WERI-Rb-1 (cell line): ENCODE data around the gene MTCL1.
A peak's percentile ranks its signal among the peaks of the same experiment; 100 is the strongest.

Experiments
- DNase-seq: peaks from one replicate; pipeline ENCODE4 v3.0.0-alpha.2; 2020
- H3K27ac ChIP-seq: fragments of 250-450 bp; sonication (Bioruptor Pico); 2 replicates; pipeline ENCODE4 v1.5.1; 2020; ENCODE audit warnings: mild to moderate bottlenecking, moderate library complexity
- H3K27me3 ChIP-seq: fragments of 250-450 bp; sonication (Bioruptor Pico); 2 replicates; pipeline ENCODE4 v1.5.1; 2021; ENCODE audit warnings: mild to moderate bottlenecking, low read depth, moderate library complexity; ENCODE audit not compliant: insufficient read depth, severe bottlenecking
- H3K36me3 ChIP-seq: fragments of 250-450 bp; sonication (Bioruptor Pico); 2 replicates; pipeline ENCODE4 v1.5.1; 2020; ENCODE audit warnings: mild to moderate bottlenecking, moderate library complexity
- H3K4me3 ChIP-seq: 2 replicates; pipeline ENCODE4 v1.5.1; 2011; ENCODE audit warnings: low read depth, mild to moderate bottlenecking, control low read depth, low read length
- H3K9me3 ChIP-seq: fragments of 250-450 bp; sonication (Bioruptor Pico); 2 replicates; pipeline ENCODE4 v1.5.1; 2021; ENCODE audit warnings: mild to moderate bottlenecking, moderate library complexity; ENCODE audit not compliant: severe bottlenecking
- TF ChIP-seq, protein P1 (sequence below): IDR thresholded peaks from 2 replicates; pipeline ENCODE4 v1.5.1; 2011; ENCODE audit warnings: low read depth, mild to moderate bottlenecking, control low read depth, inconsistent platforms, low read length

Gene MTCL1

DNA sequence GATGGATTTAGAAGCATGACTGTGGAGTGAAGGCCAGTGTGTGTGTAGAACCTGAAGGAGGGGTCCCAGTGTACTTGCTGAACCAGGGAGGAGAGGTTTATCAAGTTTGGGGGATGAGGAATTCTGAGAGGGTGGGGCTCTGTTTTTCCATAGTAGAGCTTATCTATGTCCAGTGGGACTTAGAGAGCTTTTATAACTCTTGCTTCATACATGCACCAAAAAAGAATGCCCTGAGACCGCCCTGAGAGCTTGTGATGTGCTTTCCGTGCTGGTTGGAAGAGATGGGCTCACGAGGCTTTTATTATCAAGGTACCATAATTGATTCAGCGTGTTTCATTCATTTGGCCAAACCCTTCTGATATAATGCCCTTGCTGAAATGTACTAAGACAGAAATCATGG lies 100.2 kb downstream of the MTCL1 start:
- no peak for DNase-seq
- TF ChIP-seq, protein P1, sequence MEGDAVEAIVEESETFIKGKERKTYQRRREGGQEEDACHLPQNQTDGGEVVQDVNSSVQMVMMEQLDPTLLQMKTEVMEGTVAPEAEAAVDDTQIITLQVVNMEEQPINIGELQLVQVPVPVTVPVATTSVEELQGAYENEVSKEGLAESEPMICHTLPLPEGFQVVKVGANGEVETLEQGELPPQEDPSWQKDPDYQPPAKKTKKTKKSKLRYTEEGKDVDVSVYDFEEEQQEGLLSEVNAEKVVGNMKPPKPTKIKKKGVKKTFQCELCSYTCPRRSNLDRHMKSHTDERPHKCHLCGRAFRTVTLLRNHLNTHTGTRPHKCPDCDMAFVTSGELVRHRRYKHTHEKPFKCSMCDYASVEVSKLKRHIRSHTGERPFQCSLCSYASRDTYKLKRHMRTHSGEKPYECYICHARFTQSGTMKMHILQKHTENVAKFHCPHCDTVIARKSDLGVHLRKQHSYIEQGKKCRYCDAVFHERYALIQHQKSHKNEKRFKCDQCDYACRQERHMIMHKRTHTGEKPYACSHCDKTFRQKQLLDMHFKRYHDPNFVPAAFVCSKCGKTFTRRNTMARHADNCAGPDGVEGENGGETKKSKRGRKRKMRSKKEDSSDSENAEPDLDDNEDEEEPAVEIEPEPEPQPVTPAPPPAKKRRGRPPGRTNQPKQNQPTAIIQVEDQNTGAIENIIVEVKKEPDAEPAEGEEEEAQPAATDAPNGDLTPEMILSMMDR: no peak
- Histone ChIP-seq H3K27ac (no peak overlapping the region), H3K9me3 (no peaks in the 10 kb centered on the region), H3K4me3 (no peak overlapping the region), H3K36me3 (no peaks in the 10 kb centered on the region), H3K27me3 (no peaks in the 10 kb centered on the region)

DNA sequence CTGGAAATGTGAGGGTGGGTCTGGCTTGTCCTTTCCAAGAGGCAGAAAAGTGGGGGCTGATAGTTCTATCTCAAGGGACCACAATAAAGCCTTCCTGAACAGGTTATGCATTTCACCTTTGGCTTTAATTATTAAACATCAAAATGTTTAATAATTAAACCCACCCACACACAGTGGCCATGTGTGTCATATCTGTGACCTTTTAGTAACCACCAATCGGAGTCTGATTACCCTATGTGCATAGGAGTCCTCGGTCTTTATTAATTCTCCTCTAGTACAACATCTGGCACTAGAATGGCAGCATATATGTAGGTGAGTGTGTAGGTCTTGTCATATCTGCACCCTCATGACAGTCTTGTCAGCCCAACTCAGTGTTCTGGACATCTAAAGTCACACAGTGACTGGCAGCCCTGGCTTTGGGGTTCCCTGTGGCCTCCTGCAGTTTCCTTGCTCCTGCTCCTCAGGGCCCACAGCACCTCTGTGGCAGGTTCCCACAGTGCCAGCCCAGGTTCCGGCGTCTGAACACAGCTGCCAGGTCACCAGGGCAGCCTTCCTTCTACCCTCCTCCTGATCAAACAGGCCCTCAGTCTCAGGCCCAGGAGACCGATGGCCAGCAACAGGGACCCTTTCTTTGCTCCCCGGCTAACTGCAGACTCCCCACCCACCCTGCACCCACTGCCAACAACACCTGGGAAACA lies 100.9 kb downstream of the MTCL1 start:
- Histone ChIP-seq H3K27me3 (no peaks in the 10 kb centered on the region), H3K4me3 (no peak overlapping the region), H3K27ac (no peak overlapping the region), H3K9me3 (no peaks in the 10 kb centered on the region), H3K36me3 (no peaks in the 10 kb centered on the region)
- TF ChIP-seq, protein P1: no peak
- DNase-seq: no peak

- Histone ChIP-seq H3K36me3 (no peaks in the 10 kb centered on the region), H3K27me3 (no peaks in the 10 kb centered on the region)
- TF ChIP-seq, protein P1: no peak
These were observed 101.6 kb downstream of the MTCL1 start for GRCh38 chr18:8806798-8807487.

DNA sequence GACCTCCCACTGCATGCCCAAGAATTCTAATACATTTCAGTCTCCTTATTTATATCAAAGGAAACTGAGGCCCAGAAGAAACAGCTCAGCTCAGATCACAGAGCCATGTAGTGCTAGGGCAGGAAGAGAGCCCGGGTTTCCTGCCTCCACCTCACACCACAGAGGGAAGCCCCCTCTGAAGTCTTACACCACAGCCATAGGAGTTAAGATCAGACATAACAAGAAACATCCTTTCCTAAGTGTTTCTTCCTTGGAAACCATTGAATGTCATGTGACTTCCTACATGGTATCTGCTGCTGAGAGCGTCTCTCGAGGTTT lies 102.1 kb downstream of the MTCL1 start:
- H3K4me3 ChIP-seq: no peak overlapping the region
- no peak for DNase-seq
- no peak overlapping the region for H3K27ac ChIP-seq
- TF ChIP-seq, protein P1: no peak
- no peaks in the 10 kb centered on the region for H3K36me3 ChIP-seq
- H3K27me3 ChIP-seq: no peaks in the 10 kb centered on the region
- no peaks in the 10 kb centered on the region for H3K9me3 ChIP-seq

More at GRCh38 chr18:8806798-8807487, 101.6 kb downstream of the MTCL1 start:
- Histone ChIP-seq H3K9me3 (no peaks in the 10 kb centered on the region), H3K27ac (no peak overlapping the region), H3K4me3 (no peak overlapping the region)
- DNase-seq: no peak

GRCh38 chr18:8808001-8808400 lies 102.6 kb downstream of the MTCL1 start:
- no peak overlapping the region for H3K27ac ChIP-seq
- H3K36me3 ChIP-seq: no peaks in the 10 kb centered on the region; the same call in 1 of the 2 replicates

More at GRCh38 chr18:8808001-8808400, 102.6 kb downstream of the MTCL1 start:
- no peaks in the 10 kb centered on the region for H3K9me3 ChIP-seq
- TF ChIP-seq, protein P1: no peak
- H3K27me3 ChIP-seq: no peaks in the 10 kb centered on the region
- peak; percentile 23 for DNase-seq
- no peak overlapping the region for H3K4me3 ChIP-seq
